ENCODE results near the gene CWC22.
"Not testable (repeated sequence)": the region's sequence is repeated elsewhere in the genome, so short reads cannot be mapped to it uniquely, and the experiment has no call there.

CWC22 gene

GRCh38 chr2:179938026-179938425 is 69.1 kb downstream of the CWC22 start:
- no peak overlapping the region for H3K27ac ChIP-seq (ENCODE audit: low read depth in 2 of 2, low read length in 2 of 2)
- H3K27me3 ChIP-seq (ENCODE audit: control insufficient read depth in 2 of 2, insufficient read depth in 2 of 2, low read length in 2 of 2) = no peaks in the 10 kb centered on the region
- H3K36me3 ChIP-seq (ENCODE audit: control insufficient read depth in 2 of 2, insufficient read depth in 2 of 2, low read length in 2 of 2) = peaks cover 0 to 2% of the 10 kb centered on the region in 2 donors
- no peaks in the 10 kb centered on the region for H3K4me1 ChIP-seq (ENCODE audit: control insufficient read depth in 2 of 2, insufficient read depth in 2 of 2, low read length in 2 of 2)
- H3K9ac ChIP-seq (ENCODE audit: low read depth in 1 of 2, low read length in 2 of 2) = no peak overlapping the region
- H3K4me3 ChIP-seq (ENCODE audit: low read length in 2 of 2) = no peak overlapping the region
- H3K9me3 ChIP-seq (ENCODE audit: control insufficient read depth in 2 of 2, low read length in 2 of 2) = no peaks in the 10 kb centered on the region

DNA sequence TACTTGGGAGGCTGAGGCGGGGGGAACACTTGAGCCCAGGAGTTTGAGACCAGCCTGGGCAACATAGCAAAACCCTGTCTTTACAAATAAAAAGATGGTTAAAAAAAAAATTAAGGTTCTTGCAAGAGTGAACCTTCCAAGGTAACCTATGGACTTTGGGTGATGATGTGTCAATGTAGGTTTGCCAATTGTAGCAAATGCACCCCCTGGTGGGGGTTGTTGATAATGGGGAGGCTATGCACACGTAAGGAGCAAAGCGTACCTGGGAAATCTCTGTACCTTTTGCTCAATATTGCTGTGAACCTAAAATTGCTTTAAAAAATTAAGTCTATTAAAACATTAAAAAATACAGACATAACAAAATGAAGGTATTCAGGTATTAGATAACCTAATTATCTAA is 70.4 kb downstream of the CWC22 start:
- Histone ChIP-seq H3K4me1 (ENCODE audit: control insufficient read depth in 2 of 2, insufficient read depth in 2 of 2, low read length in 2 of 2) (peaks cover 0 to 4% of the 10 kb centered on the region in 2 donors), H3K4me3 (ENCODE audit: low read length in 2 of 2) (no peak overlapping the region), H3K27me3 (ENCODE audit: control insufficient read depth in 2 of 2, insufficient read depth in 2 of 2, low read length in 2 of 2) (no peaks in the 10 kb centered on the region), H3K36me3 (ENCODE audit: control insufficient read depth in 2 of 2, insufficient read depth in 2 of 2, low read length in 2 of 2) (peaks cover 0 to 2% of the 10 kb centered on the region in 2 donors), H3K27ac (ENCODE audit: low read depth in 2 of 2, low read length in 2 of 2) (no peak overlapping the region), H3K9me3 (ENCODE audit: control insufficient read depth in 2 of 2, low read length in 2 of 2) (no peaks in the 10 kb centered on the region), H3K9ac (ENCODE audit: low read depth in 1 of 2, low read length in 2 of 2) (no peak overlapping the region)

GRCh38 chr2:179936141-179936540 is 71.0 kb downstream of the CWC22 start:
- H3K9ac ChIP-seq (ENCODE audit: low read depth in 1 of 2, low read length in 2 of 2) = no peak overlapping the region
- H3K4me3 ChIP-seq (ENCODE audit: low read length in 2 of 2) = no peak overlapping the region
- H3K9me3 ChIP-seq (ENCODE audit: control insufficient read depth in 2 of 2, low read length in 2 of 2) = no peaks in the 10 kb centered on the region
- H3K27ac ChIP-seq (ENCODE audit: low read depth in 2 of 2, low read length in 2 of 2) = no peak overlapping the region
- peaks cover 0 to 2% of the 10 kb centered on the region in 2 donors for H3K36me3 ChIP-seq (ENCODE audit: control insufficient read depth in 2 of 2, insufficient read depth in 2 of 2, low read length in 2 of 2)
- peaks cover 0 to 8% of the 10 kb centered on the region in 2 donors for H3K4me1 ChIP-seq (ENCODE audit: control insufficient read depth in 2 of 2, insufficient read depth in 2 of 2, low read length in 2 of 2)
- H3K27me3 ChIP-seq (ENCODE audit: control insufficient read depth in 2 of 2, insufficient read depth in 2 of 2, low read length in 2 of 2) = no peaks in the 10 kb centered on the region

- Histone ChIP-seq H3K36me3 (ENCODE audit: control insufficient read depth in 2 of 2, insufficient read depth in 2 of 2, low read length in 2 of 2) (peaks cover 0 to 2% of the 10 kb centered on the region in 2 donors), H3K9me3 (ENCODE audit: control insufficient read depth in 2 of 2, low read length in 2 of 2) (no peaks in the 10 kb centered on the region), H3K4me3 (ENCODE audit: low read length in 2 of 2) (no peak overlapping the region), H3K9ac (ENCODE audit: low read depth in 1 of 2, low read length in 2 of 2) (no peak overlapping the region), H3K4me1 (ENCODE audit: control insufficient read depth in 2 of 2, insufficient read depth in 2 of 2, low read length in 2 of 2) (peaks cover 0 to 11% of the 10 kb centered on the region in 2 donors), H3K27me3 (ENCODE audit: control insufficient read depth in 2 of 2, insufficient read depth in 2 of 2, low read length in 2 of 2) (no peaks in the 10 kb centered on the region), H3K27ac (ENCODE audit: low read depth in 2 of 2, low read length in 2 of 2) (no peak overlapping the region)
Measured at GRCh38 chr2:179932786-179933185, 74.3 kb downstream of the CWC22 start.

- Histone ChIP-seq H3K27me3 (ENCODE audit: control insufficient read depth in 2 of 2, insufficient read depth in 2 of 2, low read length in 2 of 2) (no peaks in the 10 kb centered on the region), H3K36me3 (ENCODE audit: control insufficient read depth in 2 of 2, insufficient read depth in 2 of 2, low read length in 2 of 2) (peaks cover 0 to 2% of the 10 kb centered on the region in 2 donors), H3K4me1 (ENCODE audit: control insufficient read depth in 2 of 2, insufficient read depth in 2 of 2, low read length in 2 of 2) (peaks cover 0 to 11% of the 10 kb centered on the region in 2 donors), H3K27ac (ENCODE audit: low read depth in 2 of 2, low read length in 2 of 2) (no peak overlapping the region), H3K4me3 (ENCODE audit: low read length in 2 of 2) (peak overlapping the region in 1 of 2 donors; percentile 18), H3K9me3 (ENCODE audit: control insufficient read depth in 2 of 2, low read length in 2 of 2) (no peaks in the 10 kb centered on the region), H3K9ac (ENCODE audit: low read depth in 1 of 2, low read length in 2 of 2) (no peak overlapping the region)
Measured at GRCh38 chr2:179931502-179931901, 75.6 kb downstream of the CWC22 start.

- H3K9ac ChIP-seq (ENCODE audit: low read depth in 1 of 2, low read length in 2 of 2); H3K4me3 ChIP-seq (ENCODE audit: low read length in 2 of 2); H3K36me3 ChIP-seq (ENCODE audit: control insufficient read depth in 2 of 2, insufficient read depth in 2 of 2, low read length in 2 of 2); H3K27me3 ChIP-seq (ENCODE audit: control insufficient read depth in 2 of 2, insufficient read depth in 2 of 2, low read length in 2 of 2); H3K27ac ChIP-seq (ENCODE audit: low read depth in 2 of 2, low read length in 2 of 2); H3K9me3 ChIP-seq (ENCODE audit: control insufficient read depth in 2 of 2, low read length in 2 of 2): not testable (repeated sequence)
- H3K4me1 ChIP-seq (ENCODE audit: control insufficient read depth in 2 of 2, insufficient read depth in 2 of 2, low read length in 2 of 2) = peaks cover 0 to 11% of the 10 kb centered on the region in 2 donors
Measured at GRCh38 chr2:179929997-179930396, 77.1 kb downstream of the CWC22 start.

GRCh38 chr2:179927041-179927440 is 80.1 kb downstream of the CWC22 start:
- H3K36me3 ChIP-seq (ENCODE audit: control insufficient read depth in 2 of 2, insufficient read depth in 2 of 2, low read length in 2 of 2) = no peaks in the 10 kb centered on the region
- no peaks in the 10 kb centered on the region for H3K9me3 ChIP-seq (ENCODE audit: control insufficient read depth in 2 of 2, low read length in 2 of 2)
- no peak overlapping the region for H3K4me3 ChIP-seq (ENCODE audit: low read length in 2 of 2)
- H3K27me3 ChIP-seq (ENCODE audit: control insufficient read depth in 2 of 2, insufficient read depth in 2 of 2, low read length in 2 of 2) = no peaks in the 10 kb centered on the region
- H3K9ac ChIP-seq (ENCODE audit: low read depth in 1 of 2, low read length in 2 of 2) = no peak overlapping the region
- no peak overlapping the region for H3K27ac ChIP-seq (ENCODE audit: low read depth in 2 of 2, low read length in 2 of 2)
- H3K4me1 ChIP-seq (ENCODE audit: control insufficient read depth in 2 of 2, insufficient read depth in 2 of 2, low read length in 2 of 2) = peaks cover 0 to 8% of the 10 kb centered on the region in 2 donors

DNA sequence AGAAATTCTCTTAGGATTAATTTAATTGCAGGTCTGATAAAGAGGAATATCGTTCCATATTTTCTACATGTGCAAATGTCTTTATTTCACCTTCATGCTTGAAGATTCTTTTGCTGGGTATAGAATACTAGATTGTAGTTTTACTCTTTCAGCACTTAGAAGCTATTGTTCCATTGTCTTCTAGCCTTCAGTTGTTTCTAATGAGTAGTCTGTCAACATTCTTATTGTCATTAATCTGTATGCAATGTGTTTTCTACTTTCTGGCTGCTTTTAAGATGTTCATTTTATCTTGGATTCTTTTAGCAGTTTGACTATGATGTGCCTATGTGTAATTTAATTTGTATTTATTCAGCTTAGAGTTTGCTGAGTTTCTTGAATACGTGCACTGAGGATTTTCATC is 81.4 kb downstream of the CWC22 start:
- H3K27ac ChIP-seq (ENCODE audit: low read depth in 2 of 2, low read length in 2 of 2) = no peak overlapping the region
- H3K4me3 ChIP-seq (ENCODE audit: low read length in 2 of 2) = no peak overlapping the region
- H3K27me3 ChIP-seq (ENCODE audit: control insufficient read depth in 2 of 2, insufficient read depth in 2 of 2, low read length in 2 of 2) = no peaks in the 10 kb centered on the region
- H3K36me3 ChIP-seq (ENCODE audit: control insufficient read depth in 2 of 2, insufficient read depth in 2 of 2, low read length in 2 of 2) = no peaks in the 10 kb centered on the region
- no peak overlapping the region for H3K9ac ChIP-seq (ENCODE audit: low read depth in 1 of 2, low read length in 2 of 2)
- H3K9me3 ChIP-seq (ENCODE audit: control insufficient read depth in 2 of 2, low read length in 2 of 2) = no peaks in the 10 kb centered on the region
- H3K4me1 ChIP-seq (ENCODE audit: control insufficient read depth in 2 of 2, insufficient read depth in 2 of 2, low read length in 2 of 2) = no peaks in the 10 kb centered on the region

DNA sequence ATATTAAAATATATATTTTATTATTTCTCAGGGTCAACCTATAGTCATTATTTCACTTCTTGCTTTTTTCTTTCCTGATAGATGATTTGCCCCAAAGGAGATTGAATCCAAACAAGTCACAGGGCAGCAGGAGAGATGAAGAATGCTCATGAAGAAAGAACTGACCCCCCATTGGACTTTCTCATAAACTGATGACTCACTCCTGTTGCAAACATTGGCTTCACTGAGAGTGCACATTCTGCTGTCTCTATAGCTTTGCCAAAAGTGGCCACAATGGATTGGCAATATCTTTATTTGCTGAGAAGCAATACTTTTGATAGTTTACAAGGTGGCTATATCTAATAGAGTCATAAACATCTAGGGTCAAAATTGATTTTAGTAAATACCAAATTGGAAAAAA is 89.8 kb downstream of the CWC22 start:
- no peaks in the 10 kb centered on the region for H3K9me3 ChIP-seq (ENCODE audit: control insufficient read depth in 2 of 2, low read length in 2 of 2)
- H3K36me3 ChIP-seq (ENCODE audit: control insufficient read depth in 2 of 2, insufficient read depth in 2 of 2, low read length in 2 of 2) = no peaks in the 10 kb centered on the region
- H3K4me1 ChIP-seq (ENCODE audit: control insufficient read depth in 2 of 2, insufficient read depth in 2 of 2, low read length in 2 of 2) = no peaks in the 10 kb centered on the region
- no peak overlapping the region for H3K27ac ChIP-seq (ENCODE audit: low read depth in 2 of 2, low read length in 2 of 2)
- H3K27me3 ChIP-seq (ENCODE audit: control insufficient read depth in 2 of 2, insufficient read depth in 2 of 2, low read length in 2 of 2) = no peaks in the 10 kb centered on the region
- H3K9ac ChIP-seq (ENCODE audit: low read depth in 1 of 2, low read length in 2 of 2) = no peak overlapping the region
- H3K4me3 ChIP-seq (ENCODE audit: low read length in 2 of 2) = no peak overlapping the region

GRCh38 chr2:179915395-179915992 is 91.6 kb downstream of the CWC22 start:
- H3K27ac ChIP-seq (ENCODE audit: low read depth in 2 of 2, low read length in 2 of 2) = no peak overlapping the region
- no peak overlapping the region for H3K4me3 ChIP-seq (ENCODE audit: low read length in 2 of 2)
- no peaks in the 10 kb centered on the region for H3K4me1 ChIP-seq (ENCODE audit: control insufficient read depth in 2 of 2, insufficient read depth in 2 of 2, low read length in 2 of 2)
- no peak overlapping the region for H3K9ac ChIP-seq (ENCODE audit: low read depth in 1 of 2, low read length in 2 of 2)
- H3K27me3 ChIP-seq (ENCODE audit: control insufficient read depth in 2 of 2, insufficient read depth in 2 of 2, low read length in 2 of 2) = no peaks in the 10 kb centered on the region
- no peaks in the 10 kb centered on the region for H3K9me3 ChIP-seq (ENCODE audit: control insufficient read depth in 2 of 2, low read length in 2 of 2)
- no peaks in the 10 kb centered on the region for H3K36me3 ChIP-seq (ENCODE audit: control insufficient read depth in 2 of 2, insufficient read depth in 2 of 2, low read length in 2 of 2)

DNA sequence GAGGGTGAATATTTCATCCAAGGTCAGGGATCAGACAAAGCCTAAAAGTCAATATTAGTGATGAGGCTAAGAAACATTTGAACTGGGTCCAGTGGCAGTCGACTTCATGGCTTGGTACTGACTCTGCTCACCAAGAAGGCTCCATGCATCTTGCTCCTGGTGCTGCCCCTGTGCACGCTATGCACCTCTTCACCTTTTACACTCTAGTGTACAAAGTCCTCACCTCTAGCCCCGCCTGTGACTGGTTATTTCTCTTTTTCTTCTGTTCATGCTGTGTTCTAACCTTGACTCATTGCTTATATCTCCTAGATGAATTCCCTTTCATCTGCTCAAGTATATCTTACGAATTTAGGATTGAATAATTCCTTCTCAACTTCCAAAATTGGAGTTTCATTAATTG is 93.3 kb downstream of the CWC22 start:
- Histone ChIP-seq H3K4me1 (ENCODE audit: control insufficient read depth in 2 of 2, insufficient read depth in 2 of 2, low read length in 2 of 2) (no peaks in the 10 kb centered on the region), H3K4me3 (ENCODE audit: low read length in 2 of 2) (no peak overlapping the region), H3K27ac (ENCODE audit: low read depth in 2 of 2, low read length in 2 of 2) (no peak overlapping the region), H3K9ac (ENCODE audit: low read depth in 1 of 2, low read length in 2 of 2) (no peak overlapping the region), H3K36me3 (ENCODE audit: control insufficient read depth in 2 of 2, insufficient read depth in 2 of 2, low read length in 2 of 2) (no peaks in the 10 kb centered on the region), H3K27me3 (ENCODE audit: control insufficient read depth in 2 of 2, insufficient read depth in 2 of 2, low read length in 2 of 2) (no peaks in the 10 kb centered on the region), H3K9me3 (ENCODE audit: control insufficient read depth in 2 of 2, low read length in 2 of 2) (no peaks in the 10 kb centered on the region)
